HG02970 (cell line): Measurements from ENCODE around the gene CHSY1.
"Not testable (repeated sequence)": the region's sequence is repeated elsewhere in the genome, so short reads cannot be mapped to it uniquely, and the experiment has no call there.

Experiments used
- ATAC-seq: cut with Tn5 transposase; IDR thresholded peaks from one replicate; pipeline ENCODE4 v1.9.1; 2021; ENCODE audit warnings: mild to moderate bottlenecking, moderate library complexity, moderate number of reproducible peaks; ENCODE audit not compliant: unreplicated experiment, low FRiP score

The CHSY1 gene

GRCh38 chr15:101214435-101215097 is 37.3 kb downstream of the CHSY1 start:
- ATAC-seq = not testable (repeated sequence)

GRCh38 chr15:101213570-101213969 is 38.3 kb downstream of the CHSY1 start:
- no peak for ATAC-seq

GRCh38 chr15:101213147-101213546 is 38.7 kb downstream of the CHSY1 start:
- ATAC-seq = no peak

- no peak for ATAC-seq
Measured at GRCh38 chr15:101211897-101212296, 40.0 kb downstream of the CHSY1 start.

GRCh38 chr15:101210466-101210865 is 41.4 kb downstream of the CHSY1 start:
- no peak for ATAC-seq

GRCh38 chr15:101210058-101210457 is 41.8 kb downstream of the CHSY1 start:
- no peak for ATAC-seq

- no peak for ATAC-seq
Measured at GRCh38 chr15:101209285-101209845, 42.5 kb downstream of the CHSY1 start.

- no peak for ATAC-seq
Measured at GRCh38 chr15:101207867-101208288, 44.0 kb downstream of the CHSY1 start.

GRCh38 chr15:101206176-101206591 is 45.7 kb downstream of the CHSY1 start:
- ATAC-seq = no peak

- ATAC-seq = no peak
Measured at GRCh38 chr15:101204739-101205535, 46.9 kb downstream of the CHSY1 start.

- ATAC-seq = no peak
Measured at GRCh38 chr15:101203607-101204189, 48.1 kb downstream of the CHSY1 start.

- ATAC-seq = no peak
Measured at GRCh38 chr15:101203029-101203573, 48.7 kb downstream of the CHSY1 start.

- no peak for ATAC-seq
Measured at GRCh38 chr15:101201411-101202174, 50.3 kb downstream of the CHSY1 start.

GRCh38 chr15:101200181-101200580 is 51.7 kb downstream of the CHSY1 start:
- ATAC-seq = no peak

- ATAC-seq = no peak
Measured at GRCh38 chr15:101198800-101199199, 53.0 kb downstream of the CHSY1 start.

GRCh38 chr15:101198031-101198575 is 53.7 kb downstream of the CHSY1 start:
- ATAC-seq = no peak

- no peak for ATAC-seq
Measured at GRCh38 chr15:101194546-101195125, 57.2 kb downstream of the CHSY1 start.

GRCh38 chr15:101193806-101194545 is 57.9 kb downstream of the CHSY1 start:
- no peak for ATAC-seq

GRCh38 chr15:101193120-101193644 is 58.7 kb downstream of the CHSY1 start:
- no peak for ATAC-seq
